KMS-11 (cell line): ENCODE results near the gene STXBP6.
"Not testable (repeated sequence)": the region's sequence is repeated elsewhere in the genome, so short reads cannot be mapped to it uniquely, and the experiment has no call there.

Source experiments
- H2AFZ ChIP-seq: fragments of 200-600 bp; sonication (generic); 2 replicates; pipeline ENCODE4 v1.6.1; 2016; ENCODE audit warnings: antibody characterized with exemption, mixed run types, low read depth
- H3K27ac ChIP-seq: fragments of 200-600 bp; sonication (generic); 2 replicates; pipeline ENCODE4 v1.6.1; 2016; ENCODE audit warnings: mild to moderate bottlenecking, mixed run types
- H3K27me3 ChIP-seq: fragments of 200-600 bp; sonication (generic); 2 replicates; pipeline ENCODE4 v1.6.1; 2017; ENCODE audit warnings: mild to moderate bottlenecking, low read depth, mixed run types, moderate library complexity; ENCODE audit not compliant: insufficient read depth
- H3K36me3 ChIP-seq: fragments of 200-600 bp; sonication (generic); 2 replicates; pipeline ENCODE4 v1.6.1; 2017; ENCODE audit warnings: mild to moderate bottlenecking, mixed run types; ENCODE audit not compliant: insufficient read depth
- H3K4me1 ChIP-seq: fragments of 200-600 bp; sonication (generic); 2 replicates; pipeline ENCODE4 v1.6.1; 2016; ENCODE audit warnings: mild to moderate bottlenecking, low read depth, mixed run types; ENCODE audit not compliant: poor library complexity, severe bottlenecking
- H3K4me2 ChIP-seq: fragments of 200-600 bp; sonication (generic); 2 replicates; pipeline ENCODE4 v1.7.0; 2016; ENCODE audit warnings: mild to moderate bottlenecking, mixed run types
- H3K4me3 ChIP-seq: fragments of 200-600 bp; sonication (generic); IDR thresholded peaks from 2 replicates; pipeline ENCODE4 v1.6.1; 2017; ENCODE audit warnings: low read depth, low read length, mixed read lengths; ENCODE audit not compliant: insufficient read depth
- H3K79me2 ChIP-seq: fragments of 200-600 bp; sonication (generic); 2 replicates; pipeline ENCODE4 v1.6.1; 2016; ENCODE audit warnings: low read depth, mixed run types; ENCODE audit not compliant: insufficient read depth
- H3K9ac ChIP-seq: fragments of 200-600 bp; sonication (generic); 2 replicates; pipeline ENCODE4 v1.6.1; 2016; ENCODE audit warnings: mild to moderate bottlenecking, mixed run types
- H4K20me1 ChIP-seq: fragments of 200-600 bp; sonication (generic); 2 replicates; pipeline ENCODE4 v1.6.1; 2016; ENCODE audit warnings: mild to moderate bottlenecking, mixed run types; ENCODE audit not compliant: insufficient read depth
- CTCF ChIP-seq: fragments of 200-600 bp; sonication (generic); conservative IDR thresholded peaks from 2 replicates; pipeline ENCODE4 v1.6.1; 2017; ENCODE audit warnings: low read depth, mild to moderate bottlenecking, antibody characterized with exemption, low read length, moderate library complexity, mixed read lengths

The STXBP6 gene

GRCh38 chr14:24806061-24806678, 243.8 kb downstream of the STXBP6 start:
- no peak overlapping the region for H2AFZ ChIP-seq
- H3K36me3 ChIP-seq, result no peaks in the 10 kb centered on the region
- TF ChIP-seq CTCF, result peak; percentile 70
- no peak overlapping the region for H3K4me3 ChIP-seq
- H3K4me2 ChIP-seq, result no peak overlapping the region
- no peaks in the 10 kb centered on the region for H4K20me1 ChIP-seq
- no peaks in the 10 kb centered on the region for H3K79me2 ChIP-seq
- H3K27me3 ChIP-seq, result no peaks in the 10 kb centered on the region
- H3K9ac ChIP-seq, result no peak overlapping the region
- no peak overlapping the region for H3K27ac ChIP-seq
- no peaks in the 10 kb centered on the region for H3K4me1 ChIP-seq

- Histone ChIP-seq H3K36me3 (no peaks in the 10 kb centered on the region), H3K4me3 (no peak overlapping the region), H3K4me2 (no peak overlapping the region), H3K9ac (no peak overlapping the region), H3K27ac (no peak overlapping the region), H3K27me3 (no peaks in the 10 kb centered on the region), H3K79me2 (no peaks in the 10 kb centered on the region), H4K20me1 (no peaks in the 10 kb centered on the region), H2AFZ (no peak overlapping the region), H3K4me1 (no peaks in the 10 kb centered on the region)
- TF ChIP-seq CTCF, result no peak
These were observed 245.3 kb downstream of the STXBP6 start for GRCh38 chr14:24804552-24805212.

GRCh38 chr14:24803933-24804494, 245.9 kb downstream of the STXBP6 start:
- no peak overlapping the region for H3K9ac ChIP-seq
- no peak overlapping the region for H3K4me2 ChIP-seq
- TF ChIP-seq CTCF, result no peak

GRCh38 chr14:24803426-24803825, 246.5 kb downstream of the STXBP6 start:
- not testable (repeated sequence) for H3K27ac ChIP-seq, H3K4me2 ChIP-seq, H4K20me1 ChIP-seq, H3K79me2 ChIP-seq, H3K36me3 ChIP-seq, H3K9ac ChIP-seq, H2AFZ ChIP-seq, H3K27me3 ChIP-seq, H3K4me3 ChIP-seq
- H3K4me1 ChIP-seq, result peaks cover 11% of the 10 kb centered on the region

More at GRCh38 chr14:24803933-24804494, 245.9 kb downstream of the STXBP6 start:
- H3K4me1 ChIP-seq, result peaks cover 5% of the 10 kb centered on the region
- no peaks in the 10 kb centered on the region for H4K20me1 ChIP-seq
- no peak overlapping the region for H3K4me3 ChIP-seq
- no peak overlapping the region for H2AFZ ChIP-seq
- no peaks in the 10 kb centered on the region for H3K79me2 ChIP-seq
- no peaks in the 10 kb centered on the region for H3K27me3 ChIP-seq
- H3K27ac ChIP-seq, result no peak overlapping the region
- no peaks in the 10 kb centered on the region for H3K36me3 ChIP-seq

- Histone ChIP-seq H3K9ac (no peak overlapping the region), H4K20me1 (no peaks in the 10 kb centered on the region), H2AFZ (no peak overlapping the region), H3K4me3 (no peak overlapping the region), H3K36me3 (no peaks in the 10 kb centered on the region), H3K4me1 (peaks cover 12% of the 10 kb centered on the region), H3K79me2 (no peaks in the 10 kb centered on the region), H3K27ac (no peak overlapping the region), H3K27me3 (no peaks in the 10 kb centered on the region), H3K4me2 (no peak overlapping the region)
- no peak for TF ChIP-seq CTCF
These were observed 247.7 kb downstream of the STXBP6 start for GRCh38 chr14:24802236-24802635.
